Stimulated activated naive CD8-positive, alpha-beta T cell treated with anti-CD3 and anti-CD28 coated beads, Interleukin-15, Interleukin-2, amounts not matched to agents 100 ng/mL and 50 ng/mL, for 24 hours (primary cell): Measurements from ENCODE around the gene PPP1R9A.
"Not testable (repeated sequence)": the region's sequence is repeated elsewhere in the genome, so short reads cannot be mapped to it uniquely, and the experiment has no call there.

Experiments used
- H3K27ac Mint-ChIP-seq: one replicate; pipeline ENCODE4 v1.8.0; 2021; ENCODE audit warnings: mild to moderate bottlenecking, mixed read lengths
- H3K27me3 Mint-ChIP-seq: one replicate; pipeline ENCODE4 v1.8.0; 2021; ENCODE audit warnings: mixed read lengths
- H3K36me3 Mint-ChIP-seq: one replicate; pipeline ENCODE4 v1.8.0; 2021; ENCODE audit warnings: low read depth, mixed read lengths
- H3K4me1 Mint-ChIP-seq: one replicate; pipeline ENCODE4 v1.8.0; 2021; ENCODE audit warnings: low read depth, mixed read lengths
- H3K4me3 Mint-ChIP-seq: one replicate; pipeline ENCODE4 v1.8.0; 2021; ENCODE audit warnings: mild to moderate bottlenecking, mixed read lengths
- H3K9me3 Mint-ChIP-seq: one replicate; pipeline ENCODE4 v1.8.0; 2021; ENCODE audit warnings: mixed read lengths

Gene PPP1R9A

DNA sequence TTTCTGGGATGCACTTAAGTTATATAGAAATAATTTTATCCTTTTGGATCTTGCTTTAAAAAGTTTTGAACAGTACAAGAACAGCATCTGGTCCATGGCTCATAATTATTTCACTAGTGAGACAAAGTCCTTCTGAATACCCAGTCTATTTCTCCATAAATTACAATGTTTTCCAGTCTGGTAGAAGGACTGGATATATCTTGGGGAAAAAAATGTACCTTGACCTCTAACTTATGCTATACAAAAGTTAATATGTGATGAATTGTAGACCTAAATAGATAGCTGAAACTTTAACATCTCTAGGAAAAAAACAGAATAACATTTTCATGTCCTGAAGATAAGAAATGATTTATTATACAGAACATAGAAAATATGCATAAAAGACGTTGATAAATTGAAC, 88.5 kb downstream of the PPP1R9A start:
- Mint-ChIP-seq H3K4me3 (no peak overlapping the region), H3K4me1 (no peaks in the 10 kb centered on the region), H3K27ac (no peak overlapping the region), H3K9me3 (no peaks in the 10 kb centered on the region), H3K36me3 (no peaks in the 10 kb centered on the region), H3K27me3 (no peaks in the 10 kb centered on the region)

DNA sequence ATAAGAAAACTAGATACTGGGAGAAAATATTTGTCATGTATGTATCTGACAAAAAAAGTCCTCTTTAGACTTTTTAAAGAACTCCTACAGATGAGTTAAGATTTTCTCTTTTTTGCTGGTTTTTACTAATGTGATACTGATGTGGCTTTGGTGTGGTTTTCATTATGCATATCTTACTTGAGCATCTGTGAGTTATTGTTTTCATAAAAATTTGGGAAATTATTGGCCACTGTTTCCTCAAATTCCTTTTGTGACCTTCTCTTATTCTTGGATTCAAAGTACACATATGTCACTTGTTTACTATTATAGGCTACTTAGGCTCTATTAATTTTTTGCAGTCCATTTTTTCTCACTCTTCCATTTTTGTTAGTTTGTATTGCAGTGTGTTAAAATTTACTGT, 89.0 kb downstream of the PPP1R9A start:
- no peaks in the 10 kb centered on the region for H3K4me1 Mint-ChIP-seq
- H3K4me3 Mint-ChIP-seq = no peak overlapping the region
- no peak overlapping the region for H3K27ac Mint-ChIP-seq
- no peaks in the 10 kb centered on the region for H3K27me3 Mint-ChIP-seq
- H3K36me3 Mint-ChIP-seq = no peaks in the 10 kb centered on the region
- no peaks in the 10 kb centered on the region for H3K9me3 Mint-ChIP-seq

DNA sequence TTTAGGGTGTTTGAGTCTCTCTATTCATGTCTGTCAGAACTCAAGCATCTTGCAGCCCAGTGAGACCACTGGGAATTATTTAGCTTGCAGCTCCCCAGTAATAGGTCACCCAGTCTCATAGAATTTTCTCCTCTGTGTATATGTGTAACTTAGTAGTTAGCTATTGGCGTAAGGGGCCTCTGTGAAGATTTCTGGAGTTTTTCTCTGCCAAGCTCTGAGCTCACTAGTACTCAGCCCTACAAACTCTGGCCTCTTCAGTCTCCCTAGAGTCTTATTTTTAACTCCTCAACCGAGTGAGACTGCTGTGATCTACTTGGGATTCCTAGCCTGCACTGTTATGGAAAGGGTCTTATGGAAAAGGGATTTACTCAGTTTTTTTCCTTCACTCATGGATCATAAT, 90.2 kb downstream of the PPP1R9A start:
- H3K4me1 Mint-ChIP-seq = no peaks in the 10 kb centered on the region
- no peak overlapping the region for H3K4me3 Mint-ChIP-seq
- no peaks in the 10 kb centered on the region for H3K36me3 Mint-ChIP-seq
- H3K27me3 Mint-ChIP-seq = no peaks in the 10 kb centered on the region
- H3K27ac Mint-ChIP-seq = no peak overlapping the region
- no peaks in the 10 kb centered on the region for H3K9me3 Mint-ChIP-seq

DNA sequence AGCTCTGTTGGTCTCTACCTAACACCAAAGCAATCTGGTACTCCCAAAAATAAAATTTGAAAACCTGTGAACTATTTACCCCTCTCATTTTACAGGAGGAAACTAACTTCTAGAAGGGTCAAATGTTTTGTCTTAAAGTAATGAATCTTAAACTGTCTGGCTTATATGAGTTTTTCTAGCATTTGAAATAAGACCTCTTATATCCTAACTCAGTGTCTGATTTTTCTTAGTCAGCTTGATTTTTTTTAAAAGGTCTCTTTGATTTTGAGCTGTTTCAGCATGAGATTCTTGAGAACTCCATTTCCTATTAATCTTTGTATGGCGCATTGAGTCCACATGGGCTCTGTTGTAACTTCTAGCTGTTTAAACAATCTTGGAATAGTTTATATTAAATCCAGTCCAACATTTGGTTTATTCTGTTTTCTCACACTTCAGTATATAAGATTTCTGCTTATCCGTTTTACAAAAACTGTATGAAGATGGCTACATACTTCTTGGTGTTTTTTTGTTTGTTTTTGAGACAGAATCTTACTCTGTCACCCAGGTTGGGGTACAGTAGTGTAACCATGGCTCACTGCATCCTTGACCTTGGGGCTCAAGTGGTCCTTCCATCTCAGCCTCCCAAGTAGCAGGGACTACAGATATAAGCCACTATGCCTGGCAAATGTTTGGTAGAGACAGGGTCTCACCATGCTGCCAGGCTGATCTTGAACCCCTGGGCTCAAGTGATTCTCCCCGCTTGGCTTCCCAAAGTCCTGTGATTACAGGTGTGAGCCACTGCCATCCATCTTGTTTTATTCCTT, 91.1 kb downstream of the PPP1R9A start:
- H3K27ac Mint-ChIP-seq = no peak overlapping the region
- H3K9me3 Mint-ChIP-seq = no peaks in the 10 kb centered on the region
- H3K4me1 Mint-ChIP-seq = no peaks in the 10 kb centered on the region
- H3K27me3 Mint-ChIP-seq = no peaks in the 10 kb centered on the region
- no peaks in the 10 kb centered on the region for H3K36me3 Mint-ChIP-seq
- no peak overlapping the region for H3K4me3 Mint-ChIP-seq

DNA sequence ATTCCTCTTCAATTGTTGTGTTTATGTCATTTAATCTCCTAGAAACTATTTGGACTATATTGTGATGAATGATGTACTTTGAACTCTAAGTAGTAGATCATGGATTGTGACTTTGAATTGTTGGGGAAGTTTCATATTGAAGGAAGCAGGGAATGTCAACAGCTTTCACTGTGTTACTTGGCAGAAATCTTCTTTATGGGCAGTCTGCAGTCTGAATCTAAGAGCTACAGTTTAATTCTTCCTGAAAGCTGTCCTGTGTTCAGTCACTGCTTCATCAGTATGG, 91.6 kb downstream of the PPP1R9A start:
- Mint-ChIP-seq H3K4me1 (no peaks in the 10 kb centered on the region), H3K9me3 (no peaks in the 10 kb centered on the region), H3K4me3 (no peak overlapping the region), H3K27me3 (no peaks in the 10 kb centered on the region), H3K36me3 (no peaks in the 10 kb centered on the region), H3K27ac (no peak overlapping the region)

DNA sequence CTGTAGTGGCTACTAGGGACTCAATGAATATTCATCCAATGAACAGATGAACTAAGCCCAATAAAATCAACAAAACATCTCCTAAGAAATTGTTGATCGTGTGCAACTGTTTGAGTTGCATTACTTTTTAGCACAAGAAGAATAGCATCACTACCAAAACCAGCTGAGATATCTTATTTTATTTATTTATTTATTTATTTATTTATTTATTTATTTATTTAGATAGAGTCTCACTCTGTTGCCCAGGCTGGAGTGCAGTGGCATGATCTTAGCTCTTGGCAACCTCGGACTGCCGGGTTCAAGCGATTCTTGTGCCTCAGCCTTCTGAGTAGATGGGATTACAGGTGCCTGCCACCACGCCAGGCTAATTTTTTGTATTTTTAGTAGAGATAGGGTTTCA, 92.2 kb downstream of the PPP1R9A start:
- not testable (repeated sequence) for H3K27me3 Mint-ChIP-seq, H3K27ac Mint-ChIP-seq, H3K36me3 Mint-ChIP-seq

DNA sequence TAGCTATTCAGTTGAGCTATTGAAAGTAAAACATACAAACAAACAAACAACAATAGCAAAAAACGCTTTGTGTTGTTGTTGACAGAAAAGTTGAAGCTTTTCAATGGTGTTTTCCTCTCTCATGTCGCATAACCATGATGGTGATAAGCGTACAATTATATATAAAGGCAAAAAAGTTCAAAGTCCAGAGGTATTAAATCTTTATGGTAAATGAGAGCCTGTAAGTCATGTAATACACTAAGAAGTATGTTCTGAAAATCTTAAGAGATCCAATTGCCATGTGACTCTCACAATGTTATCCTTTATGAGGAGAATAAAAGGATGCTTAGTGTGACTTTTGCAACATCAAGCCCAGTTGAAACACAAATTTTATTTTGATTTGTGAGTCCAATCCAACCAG, 93.9 kb downstream of the PPP1R9A start:
- H3K4me3 Mint-ChIP-seq = no peak overlapping the region
- no peaks in the 10 kb centered on the region for H3K36me3 Mint-ChIP-seq
- no peaks in the 10 kb centered on the region for H3K27me3 Mint-ChIP-seq
- no peaks in the 10 kb centered on the region for H3K4me1 Mint-ChIP-seq
- no peaks in the 10 kb centered on the region for H3K9me3 Mint-ChIP-seq
- no peak overlapping the region for H3K27ac Mint-ChIP-seq

More for the DNA sequence above, 92.2 kb downstream of the PPP1R9A start:
- H3K4me3 Mint-ChIP-seq, H3K9me3 Mint-ChIP-seq, H3K4me1 Mint-ChIP-seq: not testable (repeated sequence)

DNA sequence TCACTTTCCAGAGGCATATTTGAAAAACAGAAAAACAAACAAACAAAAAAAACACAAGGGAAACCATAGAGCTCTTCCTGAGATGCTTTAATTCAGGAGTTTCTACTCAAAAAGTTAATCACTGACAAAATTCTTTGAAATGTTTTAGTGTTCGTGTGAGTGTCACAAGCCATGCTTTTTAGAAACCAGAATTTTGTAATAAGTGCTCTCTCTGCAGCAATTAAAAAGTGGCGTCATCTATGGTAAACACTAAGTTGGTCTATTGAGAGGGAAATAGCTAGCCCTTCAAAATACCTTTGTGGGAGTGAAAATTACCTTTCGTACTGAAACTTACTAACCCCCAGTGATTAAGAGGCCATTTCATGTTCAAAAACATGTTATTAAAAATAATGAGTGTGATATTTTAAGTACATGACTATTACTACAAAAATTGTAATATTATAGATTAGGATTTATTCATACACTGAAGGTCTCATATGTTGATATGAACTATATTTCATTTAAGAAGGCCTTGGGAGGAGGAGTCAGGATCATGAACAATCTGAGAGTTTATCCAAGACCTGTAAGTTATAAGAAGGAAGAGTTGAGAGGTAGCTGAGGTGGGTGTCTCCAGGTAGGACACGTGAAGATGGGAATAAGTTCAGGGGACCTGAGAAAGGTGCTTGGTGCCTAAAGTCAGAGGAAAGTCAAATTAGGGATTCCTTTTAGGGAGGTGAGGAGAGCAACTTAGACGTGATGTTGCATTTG, 94.6 kb downstream of the PPP1R9A start:
- no peaks in the 10 kb centered on the region for H3K9me3 Mint-ChIP-seq
- no peak overlapping the region for H3K27ac Mint-ChIP-seq
- H3K4me3 Mint-ChIP-seq = no peak overlapping the region
- H3K27me3 Mint-ChIP-seq = no peaks in the 10 kb centered on the region
- no peaks in the 10 kb centered on the region for H3K36me3 Mint-ChIP-seq
- no peaks in the 10 kb centered on the region for H3K4me1 Mint-ChIP-seq

DNA sequence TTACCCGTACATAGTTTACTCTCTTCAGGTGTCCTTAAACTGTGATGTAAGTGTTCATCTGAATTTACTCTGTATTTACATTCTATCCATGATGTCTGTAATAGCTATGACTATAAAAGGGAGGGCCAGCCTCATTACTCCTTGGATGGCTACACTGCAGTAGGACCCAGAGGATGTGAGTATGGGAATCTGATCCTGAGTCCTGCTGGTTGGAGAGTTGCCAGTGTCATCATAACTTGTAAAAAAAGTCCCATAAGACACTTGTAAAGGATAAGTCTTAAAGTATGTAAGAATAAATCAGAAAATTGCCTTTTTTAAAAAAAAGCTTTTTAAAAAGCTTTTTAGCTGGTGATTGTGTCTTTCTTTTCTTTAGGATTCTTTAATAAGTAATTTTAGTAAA, 95.4 kb downstream of the PPP1R9A start:
- Mint-ChIP-seq H3K4me1 (no peaks in the 10 kb centered on the region), H3K27me3 (no peaks in the 10 kb centered on the region), H3K36me3 (no peaks in the 10 kb centered on the region), H3K4me3 (no peak overlapping the region), H3K9me3 (no peaks in the 10 kb centered on the region), H3K27ac (no peak overlapping the region)

DNA sequence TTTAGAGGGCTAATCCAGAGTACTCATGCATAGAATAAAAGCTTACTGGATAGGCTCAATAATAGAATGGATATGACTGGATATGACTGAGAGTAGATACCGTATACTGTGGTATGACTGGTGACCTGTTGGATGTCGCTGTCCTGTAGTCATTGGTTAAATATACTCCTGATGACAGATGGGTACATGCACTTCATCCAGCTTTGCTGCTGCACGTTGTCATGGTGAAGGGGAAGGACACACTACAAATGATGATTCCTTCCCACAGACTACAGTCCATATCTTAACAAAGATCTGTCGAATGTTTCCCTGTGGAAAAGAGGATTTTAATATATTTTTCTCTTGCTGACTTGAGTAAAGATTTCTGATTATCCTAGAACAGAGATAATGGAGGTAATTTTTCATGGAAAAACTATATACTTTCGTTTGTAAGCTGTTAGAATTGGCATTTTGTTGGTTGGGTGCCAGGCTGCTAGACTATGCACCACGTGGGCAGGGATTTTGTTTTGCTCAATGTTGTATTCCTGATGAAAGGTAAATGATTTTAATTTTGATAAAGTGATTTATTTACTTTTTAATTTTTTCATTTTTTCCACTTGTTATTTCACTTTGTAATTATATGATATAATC, 97.3 kb downstream of the PPP1R9A start:
- Mint-ChIP-seq H3K36me3 (no peaks in the 10 kb centered on the region), H3K9me3 (no peaks in the 10 kb centered on the region), H3K4me1 (no peaks in the 10 kb centered on the region), H3K27ac (no peak overlapping the region), H3K4me3 (no peak overlapping the region), H3K27me3 (no peaks in the 10 kb centered on the region)

DNA sequence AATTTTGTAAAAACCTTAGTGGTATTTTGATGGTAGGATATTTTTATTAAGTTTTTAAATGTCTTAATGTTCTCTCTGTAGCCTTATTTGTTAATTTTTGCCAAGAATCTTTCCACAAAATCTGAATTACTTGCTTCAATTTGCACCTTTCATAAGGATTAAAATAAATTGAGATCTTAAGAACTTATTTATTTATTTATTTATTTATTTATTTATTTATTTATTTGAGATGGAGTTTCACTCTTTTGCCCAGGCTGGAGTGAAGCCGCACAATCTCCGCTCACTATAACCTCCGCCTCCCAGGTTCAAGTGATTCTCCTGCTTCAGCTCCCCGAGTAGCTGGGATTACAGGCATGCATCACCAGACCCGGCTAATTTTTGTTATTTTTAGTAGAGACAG, 98.6 kb downstream of the PPP1R9A start:
- Mint-ChIP-seq H3K36me3 (no peaks in the 10 kb centered on the region), H3K27me3 (no peaks in the 10 kb centered on the region), H3K4me1 (no peaks in the 10 kb centered on the region), H3K9me3 (no peaks in the 10 kb centered on the region), H3K4me3 (no peak overlapping the region), H3K27ac (no peak overlapping the region)

DNA sequence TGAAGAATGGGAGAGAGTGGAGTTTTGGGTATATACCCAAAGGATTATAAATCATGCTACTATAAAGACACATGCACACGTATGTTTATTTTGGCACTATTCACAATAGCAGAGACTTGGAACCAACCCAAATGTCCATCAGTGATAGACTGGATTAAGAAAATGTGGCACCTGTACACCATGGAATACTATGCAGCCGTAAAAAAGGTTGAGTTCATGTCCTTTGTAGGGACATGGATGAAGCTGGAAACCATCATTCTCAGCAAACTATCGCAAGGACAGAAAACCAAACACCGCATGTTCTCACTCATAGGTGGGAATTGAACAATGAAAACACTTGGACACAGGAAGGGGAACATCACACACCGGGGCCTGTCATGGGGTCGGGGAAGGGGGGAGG, 101.4 kb downstream of the PPP1R9A start:
- not testable (repeated sequence) for H3K9me3 Mint-ChIP-seq, H3K27ac Mint-ChIP-seq, H3K4me1 Mint-ChIP-seq, H3K4me3 Mint-ChIP-seq, H3K27me3 Mint-ChIP-seq, H3K36me3 Mint-ChIP-seq

DNA sequence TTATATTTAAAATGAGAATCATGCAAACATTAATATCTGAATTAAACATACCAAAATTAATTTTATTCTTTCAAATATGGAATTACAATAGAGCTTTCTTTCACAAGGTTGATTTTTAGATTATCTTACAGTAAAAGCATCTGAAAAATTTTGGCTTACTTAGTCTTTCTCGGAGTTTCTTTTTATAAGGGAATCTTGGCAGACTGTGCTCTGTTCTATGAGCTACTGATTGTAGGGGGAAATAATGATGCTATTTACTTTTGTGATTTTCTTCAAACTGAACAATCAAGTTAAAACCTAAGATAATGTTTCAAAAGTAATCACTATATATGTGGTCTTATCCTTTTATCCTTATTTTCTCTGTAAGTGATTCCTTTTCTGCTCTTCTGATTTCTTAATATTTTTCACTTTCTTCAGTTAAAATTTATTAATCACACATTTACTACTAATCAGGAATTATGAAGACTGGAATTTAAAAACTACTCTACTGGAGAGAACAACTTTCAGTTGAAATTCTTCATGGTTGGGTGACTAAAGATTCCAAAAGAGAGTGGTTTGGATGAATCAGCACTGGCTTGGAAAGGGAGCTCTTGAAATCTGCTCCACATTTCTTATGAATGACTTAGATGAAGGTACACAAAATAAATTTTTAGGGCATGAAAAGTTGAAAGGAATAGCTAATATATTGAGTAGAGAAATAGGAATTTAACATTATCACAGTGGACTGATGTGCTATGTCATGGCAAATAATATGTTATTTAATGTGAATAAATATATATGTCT, 103.9 kb downstream of the PPP1R9A start:
- H3K4me1 Mint-ChIP-seq = no peaks in the 10 kb centered on the region
- no peak overlapping the region for H3K27ac Mint-ChIP-seq
- H3K36me3 Mint-ChIP-seq = no peaks in the 10 kb centered on the region
- H3K9me3 Mint-ChIP-seq = no peaks in the 10 kb centered on the region
- no peak overlapping the region for H3K4me3 Mint-ChIP-seq
- no peaks in the 10 kb centered on the region for H3K27me3 Mint-ChIP-seq

DNA sequence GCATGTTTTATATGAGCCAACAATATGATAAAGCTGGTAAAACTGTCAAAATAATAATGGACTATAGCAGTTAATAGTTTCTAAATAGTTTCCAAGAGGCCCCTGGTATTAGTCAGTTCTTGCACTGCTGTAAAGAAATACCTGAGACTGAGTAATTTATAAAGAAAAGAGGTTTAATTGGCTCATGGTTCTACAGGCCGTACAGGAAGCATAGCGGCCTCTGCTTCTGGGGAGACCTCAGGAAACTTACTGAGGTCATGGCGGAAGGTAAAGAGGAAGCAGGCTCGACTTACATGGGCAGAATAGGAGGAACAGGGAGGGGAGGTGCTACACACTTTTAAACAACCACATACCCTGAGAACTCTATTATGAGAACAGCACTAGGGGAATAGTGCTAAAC, 104.6 kb downstream of the PPP1R9A start:
- H3K9me3 Mint-ChIP-seq = no peaks in the 10 kb centered on the region
- no peaks in the 10 kb centered on the region for H3K4me1 Mint-ChIP-seq
- no peak overlapping the region for H3K4me3 Mint-ChIP-seq
- no peak overlapping the region for H3K27ac Mint-ChIP-seq
- no peaks in the 10 kb centered on the region for H3K36me3 Mint-ChIP-seq
- no peaks in the 10 kb centered on the region for H3K27me3 Mint-ChIP-seq

DNA sequence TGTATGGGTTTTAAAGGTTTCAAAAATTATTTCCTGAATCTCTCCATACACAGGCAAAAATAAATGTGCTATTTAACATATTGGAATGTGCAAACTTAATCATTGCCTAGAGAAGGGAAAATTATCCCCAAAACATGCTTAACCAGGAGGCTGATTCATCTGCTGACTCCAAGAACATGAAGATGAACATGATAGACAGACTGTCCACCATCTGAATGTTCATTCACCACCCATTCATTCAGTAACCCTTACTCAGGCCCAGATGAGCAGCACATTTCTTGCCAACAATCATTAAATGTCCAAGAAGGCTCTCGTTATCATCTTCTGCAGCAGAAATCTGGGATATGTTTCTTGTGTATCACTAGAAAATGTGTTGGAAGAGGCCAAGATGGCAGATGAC, 110.6 kb downstream of the PPP1R9A start:
- Mint-ChIP-seq H3K36me3 (no peaks in the 10 kb centered on the region), H3K4me3 (no peak overlapping the region), H3K4me1 (no peaks in the 10 kb centered on the region), H3K9me3 (peaks cover 3% of the 10 kb centered on the region), H3K27me3 (no peaks in the 10 kb centered on the region), H3K27ac (no peak overlapping the region)
